ENCODE measurements around the gene GP1BA.

DNA sequence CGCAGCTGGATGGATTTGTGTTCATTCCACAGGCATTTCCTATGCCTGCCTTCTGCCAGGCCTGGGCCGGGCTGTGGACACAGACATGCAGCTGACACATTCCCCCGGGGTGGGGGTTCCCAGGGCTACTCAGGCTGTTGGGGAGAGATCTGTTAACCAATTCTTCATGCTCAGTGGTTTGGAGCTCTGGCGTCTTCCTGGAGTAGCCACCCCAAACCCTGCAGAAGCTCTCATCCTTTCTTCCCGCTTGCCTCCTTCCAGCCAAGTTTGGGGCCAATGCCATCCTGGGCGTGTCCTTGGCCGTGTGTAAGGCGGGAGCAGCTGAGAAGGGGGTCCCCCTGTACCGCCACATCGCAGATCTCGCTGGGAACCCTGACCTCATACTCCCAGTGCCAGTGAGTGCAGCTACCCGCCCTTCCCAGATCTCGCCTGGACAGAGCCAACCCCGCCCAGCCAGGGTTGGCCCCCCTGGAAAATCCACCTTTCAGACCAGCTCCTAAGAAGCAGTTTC lies 21.4 kb downstream of the GP1BA start:
- TF ChIP-seq, protein P1, sequence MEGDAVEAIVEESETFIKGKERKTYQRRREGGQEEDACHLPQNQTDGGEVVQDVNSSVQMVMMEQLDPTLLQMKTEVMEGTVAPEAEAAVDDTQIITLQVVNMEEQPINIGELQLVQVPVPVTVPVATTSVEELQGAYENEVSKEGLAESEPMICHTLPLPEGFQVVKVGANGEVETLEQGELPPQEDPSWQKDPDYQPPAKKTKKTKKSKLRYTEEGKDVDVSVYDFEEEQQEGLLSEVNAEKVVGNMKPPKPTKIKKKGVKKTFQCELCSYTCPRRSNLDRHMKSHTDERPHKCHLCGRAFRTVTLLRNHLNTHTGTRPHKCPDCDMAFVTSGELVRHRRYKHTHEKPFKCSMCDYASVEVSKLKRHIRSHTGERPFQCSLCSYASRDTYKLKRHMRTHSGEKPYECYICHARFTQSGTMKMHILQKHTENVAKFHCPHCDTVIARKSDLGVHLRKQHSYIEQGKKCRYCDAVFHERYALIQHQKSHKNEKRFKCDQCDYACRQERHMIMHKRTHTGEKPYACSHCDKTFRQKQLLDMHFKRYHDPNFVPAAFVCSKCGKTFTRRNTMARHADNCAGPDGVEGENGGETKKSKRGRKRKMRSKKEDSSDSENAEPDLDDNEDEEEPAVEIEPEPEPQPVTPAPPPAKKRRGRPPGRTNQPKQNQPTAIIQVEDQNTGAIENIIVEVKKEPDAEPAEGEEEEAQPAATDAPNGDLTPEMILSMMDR (IDR thresholded peaks at IDR 0.05): no peak
- TF ChIP-seq ZFX (IDR thresholded peaks at IDR 0.05; ENCODE audit: borderline replicate concordance): no peak
